IPS-15b (cell line): ENCODE results near the gene SLC16A5.

Experiments
- H3K27me3 ChIP-seq: one replicate; pipeline ENCODE4 v1.6.1; 2013; ENCODE audit warnings: low read length; ENCODE audit not compliant: control insufficient read depth, insufficient read depth
- H3K36me3 ChIP-seq: one replicate; pipeline ENCODE4 v1.6.1; 2013; ENCODE audit warnings: low read length; ENCODE audit not compliant: control insufficient read depth, insufficient read depth
- H3K4me1 ChIP-seq: one replicate; pipeline ENCODE4 v1.6.1; 2013; ENCODE audit warnings: mild to moderate bottlenecking, low read length; ENCODE audit not compliant: control insufficient read depth, insufficient read depth
- H3K4me3 ChIP-seq: one replicate; pipeline ENCODE4 v1.5.1; 2013; ENCODE audit warnings: low read depth, low read length
- H3K9ac ChIP-seq: one replicate; pipeline ENCODE4 v1.6.1; 2013; ENCODE audit warnings: low read depth, mild to moderate bottlenecking, low read length
- H3K9me3 ChIP-seq: one replicate; pipeline ENCODE4 v1.6.1; 2013; ENCODE audit warnings: mild to moderate bottlenecking, low read length; ENCODE audit not compliant: control insufficient read depth, insufficient read depth

The SLC16A5 gene

GRCh38 chr17:75049706-75050105, 38.0 kb upstream of the SLC16A5 start:
- Histone ChIP-seq H3K27me3 (no peaks in the 10 kb centered on the region), H3K4me3 (no peak overlapping the region), H3K9me3 (no peaks in the 10 kb centered on the region), H3K4me1 (peaks cover 3% of the 10 kb centered on the region), H3K9ac (no peak overlapping the region), H3K36me3 (peaks cover 22% of the 10 kb centered on the region)

- H3K27me3 ChIP-seq = no peaks in the 10 kb centered on the region
- no peak overlapping the region for H3K9ac ChIP-seq
- H3K4me3 ChIP-seq = no peak overlapping the region
- H3K4me1 ChIP-seq = peaks cover 3% of the 10 kb centered on the region
- H3K36me3 ChIP-seq = peaks cover 22% of the 10 kb centered on the region
- no peaks in the 10 kb centered on the region for H3K9me3 ChIP-seq
Observed at GRCh38 chr17:75051941-75052340, 35.8 kb upstream of the SLC16A5 start.

- no peaks in the 10 kb centered on the region for H3K9me3 ChIP-seq
- H3K9ac ChIP-seq = no peak overlapping the region
- H3K27me3 ChIP-seq = no peaks in the 10 kb centered on the region
- peaks cover 47% of the 10 kb centered on the region for H3K36me3 ChIP-seq
- no peaks in the 10 kb centered on the region for H3K4me1 ChIP-seq
- H3K4me3 ChIP-seq = no peak overlapping the region
Observed at GRCh38 chr17:75059369-75060345, 28.1 kb upstream of the SLC16A5 start.

- Histone ChIP-seq H3K36me3 (peaks cover 47% of the 10 kb centered on the region), H3K4me3 (no peak overlapping the region), H3K27me3 (no peaks in the 10 kb centered on the region), H3K9ac (no peak overlapping the region), H3K4me1 (no peaks in the 10 kb centered on the region), H3K9me3 (no peaks in the 10 kb centered on the region)
Observed at GRCh38 chr17:75060434-75061054, 27.2 kb upstream of the SLC16A5 start.

- no peak overlapping the region for H3K9ac ChIP-seq
- peaks cover 47% of the 10 kb centered on the region for H3K36me3 ChIP-seq
- H3K4me1 ChIP-seq = no peaks in the 10 kb centered on the region
- H3K4me3 ChIP-seq = no peak overlapping the region
- no peaks in the 10 kb centered on the region for H3K9me3 ChIP-seq
- H3K27me3 ChIP-seq = no peaks in the 10 kb centered on the region
Observed at GRCh38 chr17:75061055-75061438, 26.7 kb upstream of the SLC16A5 start.

GRCh38 chr17:75061618-75062017, 26.1 kb upstream of the SLC16A5 start:
- Histone ChIP-seq H3K36me3 (peaks cover 47% of the 10 kb centered on the region), H3K4me1 (no peaks in the 10 kb centered on the region), H3K27me3 (no peaks in the 10 kb centered on the region), H3K4me3 (no peak overlapping the region), H3K9me3 (no peaks in the 10 kb centered on the region), H3K9ac (no peak overlapping the region)

GRCh38 chr17:75063201-75063600, 24.6 kb upstream of the SLC16A5 start:
- Histone ChIP-seq H3K4me1 (no peaks in the 10 kb centered on the region), H3K27me3 (no peaks in the 10 kb centered on the region), H3K9me3 (no peaks in the 10 kb centered on the region), H3K36me3 (peaks cover 47% of the 10 kb centered on the region), H3K9ac (no peak overlapping the region), H3K4me3 (no peak overlapping the region)

- no peaks in the 10 kb centered on the region for H3K9me3 ChIP-seq
- no peaks in the 10 kb centered on the region for H3K27me3 ChIP-seq
- H3K4me1 ChIP-seq = no peaks in the 10 kb centered on the region
- H3K4me3 ChIP-seq = no peak overlapping the region
- H3K36me3 ChIP-seq = peaks cover 45% of the 10 kb centered on the region
- H3K9ac ChIP-seq = no peak overlapping the region
Observed at GRCh38 chr17:75063626-75064025, 24.1 kb upstream of the SLC16A5 start.

GRCh38 chr17:75064040-75064439, 23.7 kb upstream of the SLC16A5 start:
- Histone ChIP-seq H3K9ac (no peak overlapping the region), H3K9me3 (no peaks in the 10 kb centered on the region), H3K27me3 (no peaks in the 10 kb centered on the region), H3K4me3 (no peak overlapping the region), H3K36me3 (peaks cover 45% of the 10 kb centered on the region), H3K4me1 (no peaks in the 10 kb centered on the region)

- H3K9me3 ChIP-seq = no peaks in the 10 kb centered on the region
- H3K4me1 ChIP-seq = no peaks in the 10 kb centered on the region
- no peak overlapping the region for H3K4me3 ChIP-seq
- H3K27me3 ChIP-seq = no peaks in the 10 kb centered on the region
- H3K9ac ChIP-seq = no peak overlapping the region
- H3K36me3 ChIP-seq = peaks cover 41% of the 10 kb centered on the region
Observed at GRCh38 chr17:75064460-75064859, 23.3 kb upstream of the SLC16A5 start.

- no peaks in the 10 kb centered on the region for H3K27me3 ChIP-seq
- H3K9me3 ChIP-seq = no peaks in the 10 kb centered on the region
- H3K36me3 ChIP-seq = peaks cover 37% of the 10 kb centered on the region
- H3K9ac ChIP-seq = no peak overlapping the region
- H3K4me3 ChIP-seq = no peak overlapping the region
- H3K4me1 ChIP-seq = no peaks in the 10 kb centered on the region
Observed at GRCh38 chr17:75064867-75065561, 22.7 kb upstream of the SLC16A5 start.
